Hair follicular keratinocyte (primary cell): ENCODE measurements around the gene ELOA2. TPM values are rescaled to one million over a fixed set of nuclear protein-coding genes. Genes with fewer than 3 reads are reported as not detected.

Experiments used
- total RNA-seq: library from RNA; depleted of rRNA; stranded (reverse); fragments of >200 nt; gene quantifications from 2 replicates; pipeline ENCODE4 v1.2.3, GENCODE V29; 2015

Gene ELOA2, protein sequence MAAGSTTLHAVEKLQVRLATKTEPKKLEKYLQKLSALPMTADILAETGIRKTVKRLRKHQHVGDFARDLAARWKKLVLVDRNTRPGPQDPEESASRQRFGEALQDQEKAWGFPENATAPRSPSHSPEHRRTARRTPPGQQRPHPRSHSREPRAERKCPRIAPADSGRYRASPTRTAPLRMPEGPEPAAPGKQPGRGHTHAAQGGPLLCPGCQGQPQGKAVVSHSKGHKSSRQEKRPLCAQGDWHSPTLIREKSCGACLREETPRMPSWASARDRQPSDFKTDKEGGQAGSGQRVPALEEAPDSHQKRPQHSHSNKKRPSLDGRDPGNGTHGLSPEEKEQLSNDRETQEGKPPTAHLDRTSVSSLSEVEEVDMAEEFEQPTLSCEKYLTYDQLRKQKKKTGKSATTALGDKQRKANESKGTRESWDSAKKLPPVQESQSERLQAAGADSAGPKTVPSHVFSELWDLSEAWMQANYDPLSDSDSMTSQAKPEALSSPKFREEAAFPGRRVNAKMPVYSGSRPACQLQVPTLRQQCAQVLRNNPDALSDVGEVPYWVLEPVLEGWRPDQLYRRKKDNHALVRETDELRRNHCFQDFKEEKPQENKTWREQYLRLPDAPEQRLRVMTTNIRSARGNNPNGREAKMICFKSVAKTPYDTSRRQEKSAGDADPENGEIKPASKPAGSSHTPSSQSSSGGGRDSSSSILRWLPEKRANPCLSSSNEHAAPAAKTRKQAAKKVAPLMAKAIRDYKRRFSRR
- total RNA-seq = not detected in 2 replicates

DNA sequence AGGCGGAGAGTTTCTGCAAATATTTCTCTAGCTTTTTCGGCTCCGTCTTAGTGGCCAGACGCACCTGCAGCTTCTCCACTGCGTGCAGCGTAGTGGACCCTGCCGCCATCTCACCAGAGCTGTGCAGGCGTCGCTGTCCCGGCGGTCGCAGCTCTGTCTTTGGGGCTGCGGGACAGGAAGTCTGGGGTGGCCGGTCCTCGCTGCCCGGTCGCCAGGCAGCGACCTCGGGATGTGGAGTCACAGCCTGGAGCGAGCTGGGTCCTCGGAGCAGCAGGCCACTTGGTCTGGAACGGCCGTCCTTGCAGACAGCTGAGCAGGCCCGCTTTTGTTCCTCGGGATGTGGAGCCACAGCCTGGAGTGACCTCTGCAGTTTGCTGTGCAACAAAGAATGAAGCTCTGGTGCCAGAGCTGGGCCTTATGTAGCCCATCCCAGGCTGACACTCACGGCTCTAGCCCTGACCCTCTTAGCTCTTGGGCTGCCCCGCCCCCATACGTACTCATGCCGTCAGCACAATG lies at the start of gene ELOA2:
ELOA2 (minus strand) TSS at position 466 of the 516 bp plus-strand sequence; CDS start at position 109, 357 bp downstream.

Other genes starting within 250 kb of the ELOA2 start
- gene PIAS2, start 118.1 kb downstream of the ELOA2 start, total RNA-seq = 6.2 and 7.1 TPM in 2 replicates
- 0.76 and 1.2 TPM in 2 replicates for gene KATNAL2, start 118.0 kb downstream of the ELOA2 start, total RNA-seq
- 13.0 and 23.0 TPM in 2 replicates for gene HDHD2, start 114.9 kb upstream of the ELOA2 start, total RNA-seq
- 15.9 and 19.3 TPM in 2 replicates for gene IER3IP1, start 140.7 kb upstream of the ELOA2 start, total RNA-seq
- gene SKOR2, start 216.0 kb upstream of the ELOA2 start, total RNA-seq = not detected in 2 replicates